Muscle layer of colon (tissue), 2 donors: ENCODE results near the gene EHF.

Experiments used
- H3K27ac ChIP-seq: one replicate; pipeline ENCODE4 v1.7.0; 2013; ENCODE audit warnings: low read depth, mild to moderate bottlenecking, low read length, moderate library complexity
- H3K27me3 ChIP-seq, 2 donors: one replicate each; pipeline ENCODE4 v1.7.0; 2013; ENCODE audit warnings: low read length in 2 of 2, mild to moderate bottlenecking in 2 of 2; ENCODE audit not compliant: insufficient read depth in 2 of 2, control insufficient read depth in 1 of 2
- H3K36me3 ChIP-seq: one replicate; pipeline ENCODE4 v1.7.0; 2013; ENCODE audit warnings: mild to moderate bottlenecking, low read length; ENCODE audit not compliant: insufficient read depth
- H3K4me1 ChIP-seq: one replicate; pipeline ENCODE4 v1.7.0; 2013; ENCODE audit warnings: mild to moderate bottlenecking, low read length; ENCODE audit not compliant: insufficient read depth
- H3K4me3 ChIP-seq, 2 donors: one replicate each; pipeline ENCODE4 v1.7.0; 2013; ENCODE audit warnings: low read length in 2 of 2, low read depth in 1 of 2, mild to moderate bottlenecking in 1 of 2, moderate library complexity in 1 of 2
- H3K9ac ChIP-seq: one replicate; pipeline ENCODE4 v1.7.0; 2013; ENCODE audit warnings: low read length
- H3K9me3 ChIP-seq: one replicate; pipeline ENCODE4 v1.7.0; 2013; ENCODE audit warnings: mild to moderate bottlenecking, low read length
- donor health status: abdominal sarcoma.
- donor health status: Adenocarcinoma of cecum.

The EHF gene

DNA sequence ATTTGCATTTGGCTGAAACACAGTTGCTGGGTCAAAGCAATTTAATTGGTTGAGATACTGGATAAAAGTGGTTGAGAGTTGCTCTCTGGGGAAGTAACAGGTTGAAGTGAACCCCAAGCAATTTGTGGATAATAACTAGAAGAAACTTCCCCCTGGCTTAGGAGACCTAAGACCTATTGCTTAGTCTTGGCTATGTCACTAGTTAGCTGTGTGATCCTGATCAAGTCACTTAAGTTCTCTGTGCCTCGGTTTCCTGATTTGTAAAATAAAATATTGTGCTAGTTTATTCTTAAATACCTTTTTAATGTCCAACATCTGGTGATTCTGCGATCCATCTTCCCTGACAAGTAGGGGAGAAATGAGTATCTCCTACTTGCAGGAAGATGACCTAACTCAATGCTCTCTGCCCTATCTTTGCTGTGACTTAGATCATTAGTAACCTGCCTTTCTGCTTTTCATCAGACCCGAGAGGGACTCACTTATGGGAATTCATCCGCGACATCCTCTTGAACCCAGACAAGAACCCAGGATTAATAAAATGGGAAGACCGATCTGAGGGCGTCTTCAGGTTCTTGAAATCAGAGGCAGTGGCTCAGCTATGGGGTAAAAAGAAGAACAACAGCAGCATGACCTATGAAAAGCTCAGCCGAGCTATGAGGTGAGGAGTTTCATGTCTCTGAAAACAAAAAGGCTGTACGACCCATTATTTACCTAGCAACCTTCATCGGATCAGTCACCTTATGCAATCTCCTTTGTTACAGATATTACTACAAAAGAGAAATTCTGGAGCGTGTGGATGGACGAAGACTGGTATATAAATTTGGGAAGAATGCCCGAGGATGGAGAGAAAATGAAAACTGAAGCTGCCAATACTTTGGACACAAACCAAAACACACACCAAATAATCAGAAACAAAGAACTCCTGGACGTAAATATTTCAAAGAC lies 37.5 kb downstream of the EHF start:
- Histone ChIP-seq H3K4me1 (no peaks in the 10 kb centered on the region), H3K9me3 (no peaks in the 10 kb centered on the region), H3K36me3 (no peaks in the 10 kb centered on the region), H3K27me3 (no peaks in the 10 kb centered on the region), H3K9ac (no peak overlapping the region), H3K27ac (no peak overlapping the region), H3K4me3 (no peak overlapping the region)

DNA sequence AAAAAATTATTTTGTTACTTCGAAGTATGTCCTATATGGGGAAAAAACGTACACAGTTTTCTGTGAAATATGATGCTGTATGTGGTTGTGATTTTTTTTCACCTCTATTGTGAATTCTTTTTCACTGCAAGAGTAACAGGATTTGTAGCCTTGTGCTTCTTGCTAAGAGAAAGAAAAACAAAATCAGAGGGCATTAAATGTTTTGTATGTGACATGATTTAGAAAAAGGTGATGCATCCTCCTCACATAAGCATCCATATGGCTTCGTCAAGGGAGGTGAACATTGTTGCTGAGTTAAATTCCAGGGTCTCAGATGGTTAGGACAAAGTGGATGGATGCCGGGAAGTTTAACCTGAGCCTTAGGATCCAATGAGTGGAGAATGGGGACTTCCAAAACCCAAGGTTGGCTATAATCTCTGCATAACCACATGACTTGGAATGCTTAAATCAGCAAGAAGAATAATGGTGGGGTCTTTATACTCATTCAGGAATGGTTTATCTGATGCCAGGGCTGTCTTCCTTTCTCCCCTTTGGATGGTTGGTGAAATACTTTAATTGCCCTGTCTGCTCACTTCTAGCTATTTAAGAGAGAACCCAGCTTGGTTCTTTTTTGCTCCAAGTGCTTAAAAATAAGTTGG lies 38.3 kb downstream of the EHF start:
- Histone ChIP-seq H3K4me3 (no peak overlapping the region), H3K27ac (no peak overlapping the region), H3K9ac (no peak overlapping the region), H3K4me1 (no peaks in the 10 kb centered on the region), H3K27me3 (no peaks in the 10 kb centered on the region), H3K36me3 (no peaks in the 10 kb centered on the region), H3K9me3 (no peaks in the 10 kb centered on the region)

- Histone ChIP-seq H3K9me3 (no peaks in the 10 kb centered on the region), H3K9ac (no peak overlapping the region), H3K27me3 (no peaks in the 10 kb centered on the region), H3K36me3 (no peaks in the 10 kb centered on the region), H3K4me3 (no peak overlapping the region), H3K27ac (no peak overlapping the region), H3K4me1 (no peaks in the 10 kb centered on the region)
Observed at GRCh38 chr11:34665077-34665835, 44.4 kb downstream of the EHF start.

GRCh38 chr11:34667810-34668582 lies 47.1 kb downstream of the EHF start:
- no peak overlapping the region for H3K4me3 ChIP-seq
- no peak overlapping the region for H3K27ac ChIP-seq
- no peaks in the 10 kb centered on the region for H3K36me3 ChIP-seq
- no peaks in the 10 kb centered on the region for H3K4me1 ChIP-seq
- H3K9me3 ChIP-seq, result no peaks in the 10 kb centered on the region
- no peak overlapping the region for H3K9ac ChIP-seq
- no peaks in the 10 kb centered on the region for H3K27me3 ChIP-seq

- no peak overlapping the region for H3K4me3 ChIP-seq
- no peaks in the 10 kb centered on the region for H3K27me3 ChIP-seq
- no peak overlapping the region for H3K9ac ChIP-seq
- H3K27ac ChIP-seq, result no peak overlapping the region
- H3K4me1 ChIP-seq, result no peaks in the 10 kb centered on the region
- H3K36me3 ChIP-seq, result no peaks in the 10 kb centered on the region
- H3K9me3 ChIP-seq, result no peaks in the 10 kb centered on the region
Observed at GRCh38 chr11:34668583-34669053, 47.7 kb downstream of the EHF start.

DNA sequence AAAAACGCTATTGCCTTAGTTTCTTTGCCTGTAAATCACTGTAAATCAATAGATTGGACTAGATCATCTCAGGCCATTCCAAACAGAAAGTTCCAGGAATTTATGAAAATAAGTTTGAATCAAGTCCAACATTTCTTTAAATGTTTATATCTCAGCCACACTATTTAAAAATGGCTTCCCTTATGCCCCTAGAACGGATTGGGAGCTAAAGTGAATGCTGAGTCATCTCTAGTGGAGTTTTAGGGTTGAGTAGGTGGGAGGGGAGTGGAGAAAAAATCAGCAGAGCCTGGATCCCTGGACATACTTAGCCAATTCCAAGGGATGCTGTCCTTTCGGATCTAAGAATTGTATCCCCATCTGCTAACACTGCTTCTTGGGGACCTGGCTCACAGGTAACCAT lies 48.6 kb downstream of the EHF start:
- H3K4me1 ChIP-seq, result no peaks in the 10 kb centered on the region
- no peak overlapping the region for H3K4me3 ChIP-seq
- no peak overlapping the region for H3K27ac ChIP-seq
- H3K27me3 ChIP-seq, result no peaks in the 10 kb centered on the region
- no peak overlapping the region for H3K9ac ChIP-seq
- no peaks in the 10 kb centered on the region for H3K9me3 ChIP-seq
- no peaks in the 10 kb centered on the region for H3K36me3 ChIP-seq

DNA sequence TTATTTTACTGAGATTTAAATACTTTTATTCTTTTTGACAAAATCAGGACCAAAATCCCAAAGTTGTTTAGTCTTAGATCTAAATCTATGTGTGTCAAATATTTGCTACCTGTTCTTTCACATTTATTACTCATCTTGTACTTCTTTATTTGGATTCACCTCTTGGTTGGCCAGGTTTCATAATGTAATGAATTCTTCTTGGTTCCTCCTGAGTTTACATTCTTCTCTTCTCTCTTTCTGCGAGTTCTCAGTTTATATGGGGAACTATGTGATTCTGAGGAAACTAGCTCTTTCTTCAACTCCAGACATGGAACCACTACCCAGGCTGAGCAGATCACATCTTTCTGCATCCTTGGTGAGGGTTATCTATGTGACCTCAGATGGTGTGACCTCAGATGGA lies 50.2 kb downstream of the EHF start:
- Histone ChIP-seq H3K27ac (no peak overlapping the region), H3K36me3 (no peaks in the 10 kb centered on the region), H3K27me3 (no peaks in the 10 kb centered on the region), H3K4me1 (no peaks in the 10 kb centered on the region), H3K4me3 (no peak overlapping the region), H3K9me3 (no peaks in the 10 kb centered on the region), H3K9ac (no peak overlapping the region)

GRCh38 chr11:34671946-34672345 lies 51.1 kb downstream of the EHF start:
- Histone ChIP-seq H3K36me3 (no peaks in the 10 kb centered on the region), H3K4me1 (no peaks in the 10 kb centered on the region), H3K9ac (no peak overlapping the region), H3K9me3 (no peaks in the 10 kb centered on the region), H3K27me3 (no peaks in the 10 kb centered on the region), H3K4me3 (no peak overlapping the region), H3K27ac (no peak overlapping the region)

- H3K27me3 ChIP-seq, result no peaks in the 10 kb centered on the region
- no peaks in the 10 kb centered on the region for H3K36me3 ChIP-seq
- no peak overlapping the region for H3K9ac ChIP-seq
- no peak overlapping the region for H3K27ac ChIP-seq
- H3K9me3 ChIP-seq, result no peaks in the 10 kb centered on the region
- no peak overlapping the region for H3K4me3 ChIP-seq
- H3K4me1 ChIP-seq, result no peaks in the 10 kb centered on the region
Observed at GRCh38 chr11:34674038-34674437, 53.1 kb downstream of the EHF start.

GRCh38 chr11:34676227-34676626 lies 55.3 kb downstream of the EHF start:
- no peaks in the 10 kb centered on the region for H3K36me3 ChIP-seq
- no peaks in the 10 kb centered on the region for H3K9me3 ChIP-seq
- no peaks in the 10 kb centered on the region for H3K27me3 ChIP-seq
- H3K4me1 ChIP-seq, result no peaks in the 10 kb centered on the region
- no peak overlapping the region for H3K9ac ChIP-seq
- no peak overlapping the region for H3K4me3 ChIP-seq
- no peak overlapping the region for H3K27ac ChIP-seq

DNA sequence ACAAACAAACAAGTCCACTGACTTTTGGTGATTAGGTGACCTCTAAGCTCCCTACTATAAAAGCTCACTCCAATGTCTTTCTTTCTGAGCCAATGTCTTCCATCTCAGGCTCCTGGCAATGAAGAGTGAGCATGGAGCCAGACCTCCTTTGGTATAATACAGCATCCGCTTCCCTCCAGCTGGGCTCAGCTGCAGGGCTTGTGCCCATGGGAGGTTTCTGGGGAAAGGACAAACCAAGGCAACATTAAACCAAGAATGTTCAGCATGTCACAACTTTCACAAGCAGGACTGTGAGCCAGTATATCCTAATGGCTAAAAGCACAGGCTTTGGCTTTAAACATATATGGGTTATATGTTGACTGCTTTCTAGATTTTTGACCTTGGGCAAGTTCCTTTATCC lies 58.8 kb downstream of the EHF start:
- H3K27ac ChIP-seq, result no peak overlapping the region
- H3K4me1 ChIP-seq, result no peaks in the 10 kb centered on the region
- no peak overlapping the region for H3K9ac ChIP-seq

More for the DNA sequence above, 58.8 kb downstream of the EHF start:
- no peaks in the 10 kb centered on the region for H3K36me3 ChIP-seq
- no peaks in the 10 kb centered on the region for H3K27me3 ChIP-seq
- H3K4me3 ChIP-seq, result no peak overlapping the region
- H3K9me3 ChIP-seq, result no peaks in the 10 kb centered on the region
